NAMALWA (cell line): ENCODE data around the gene TRMT10C.
"Not testable (repeated sequence)": the region's sequence is repeated elsewhere in the genome, so short reads cannot be mapped to it uniquely, and the experiment has no call there.

Experiments used
- DNase-seq: peaks from one replicate; pipeline ENCODE4 v3.0.0-alpha.2; 2015; ENCODE audit warnings: low spot score

Gene TRMT10C

DNA sequence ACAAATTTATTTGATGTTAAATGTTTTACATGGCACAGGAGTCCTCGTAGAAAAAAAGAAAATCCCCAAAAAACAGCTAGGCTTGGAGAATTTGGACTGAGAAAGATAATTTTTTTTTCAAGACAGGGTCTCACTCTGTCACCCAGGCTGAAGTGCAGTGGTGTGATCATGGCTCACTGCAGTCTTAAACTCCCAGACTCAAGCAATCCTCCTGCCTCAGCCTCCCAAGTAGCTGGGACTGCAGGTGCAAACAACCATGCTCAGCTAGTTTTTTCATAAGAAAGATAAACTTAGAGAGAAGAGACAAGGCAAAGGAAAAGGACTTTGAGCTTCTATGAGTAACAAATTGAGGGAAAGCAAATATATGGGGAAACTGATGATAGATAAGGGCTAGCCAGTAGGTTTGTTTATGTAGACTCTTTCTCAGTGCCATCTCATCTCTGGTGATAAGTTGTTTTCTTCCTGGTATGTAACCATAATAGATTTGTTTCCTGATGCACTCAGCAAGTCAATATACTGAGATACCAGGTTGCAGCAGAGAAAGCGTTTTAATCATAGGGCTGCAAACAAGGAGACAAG, 13.1 kb upstream of the TRMT10C start:
- no peak for DNase-seq

- DNase-seq: no peak
Observed at GRCh38 chr3:101549473-101549872, 12.2 kb upstream of the TRMT10C start.

GRCh38 chr3:101551359-101552081, 10.1 kb upstream of the TRMT10C start:
- not testable (repeated sequence) for DNase-seq

DNA sequence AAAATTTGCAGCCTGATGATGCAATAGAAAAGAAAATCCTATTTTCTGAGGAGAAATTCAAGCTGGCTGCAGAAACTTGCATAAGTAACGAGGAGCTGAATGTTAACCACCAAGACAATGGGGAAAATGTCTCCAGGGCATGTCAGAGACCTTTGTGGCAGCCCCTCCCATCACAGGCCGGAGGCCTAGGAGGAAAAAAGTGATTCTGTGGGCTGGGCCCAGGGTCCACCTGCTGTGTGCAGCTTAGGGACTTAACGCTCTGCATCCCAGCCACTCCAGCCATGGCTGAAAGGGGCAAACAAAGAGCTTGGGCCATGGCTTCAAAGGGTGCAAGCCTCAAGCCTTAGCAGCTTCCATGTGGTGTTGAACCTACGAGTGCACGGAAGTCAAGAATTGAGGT, 8.3 kb upstream of the TRMT10C start:
- not testable (repeated sequence) for DNase-seq

DNA sequence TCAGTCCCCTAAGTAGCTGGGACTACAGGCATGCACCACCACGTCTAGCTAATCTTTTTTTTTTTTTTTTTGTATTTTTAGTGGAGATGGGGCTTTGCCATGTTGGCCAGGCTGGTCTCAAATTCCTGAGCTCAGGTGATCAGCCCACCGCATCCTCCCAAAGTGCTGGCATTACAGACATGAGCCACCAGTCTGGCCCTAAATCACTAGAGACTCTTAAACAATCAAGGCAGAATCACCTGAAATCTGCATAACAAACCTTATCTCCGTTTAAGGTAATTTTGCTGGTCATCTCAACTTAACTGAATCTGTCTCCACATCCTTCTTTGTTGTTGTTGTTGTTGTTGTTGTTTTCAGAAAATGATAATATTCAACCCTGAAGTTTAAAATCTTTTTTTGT, 5.6 kb upstream of the TRMT10C start:
- DNase-seq: no peak

DNA sequence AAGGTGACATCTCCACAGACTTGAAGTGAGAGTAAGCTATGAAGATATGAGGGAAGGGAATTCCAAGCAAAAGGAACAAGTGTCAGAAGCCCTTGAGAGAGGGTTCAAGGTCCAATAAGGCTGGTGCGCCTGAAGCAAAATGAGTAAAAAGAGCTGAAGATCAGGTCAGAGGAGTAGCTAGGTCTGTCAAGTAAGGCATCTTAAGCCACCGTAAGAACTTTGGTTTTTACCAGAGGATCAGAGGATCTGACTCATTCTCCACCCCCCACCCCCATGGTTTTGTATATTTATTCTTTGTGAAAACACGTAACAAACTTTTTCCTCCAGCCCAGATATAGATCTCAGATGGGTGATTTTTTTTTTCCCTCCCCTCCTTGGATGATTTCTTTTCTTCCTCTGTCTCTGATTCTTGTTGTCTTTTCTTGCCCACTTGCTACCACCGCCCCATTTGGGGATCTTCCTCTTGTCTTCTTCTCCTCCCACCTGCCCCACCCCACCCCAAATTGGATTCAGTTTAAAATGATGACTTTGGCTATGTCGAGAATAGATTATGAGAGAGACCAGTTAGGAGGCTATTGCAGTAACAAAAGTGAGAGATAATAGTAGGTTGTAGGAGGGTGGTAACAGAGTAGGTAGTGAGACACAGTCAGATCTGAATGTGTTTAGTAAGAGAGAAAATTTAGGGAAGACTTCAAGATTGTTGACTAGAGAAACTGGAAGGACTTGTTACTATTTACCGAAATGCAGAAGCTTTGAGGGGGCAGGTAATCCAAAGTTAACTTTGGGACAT, 6.1 kb downstream of the TRMT10C start:
- DNase-seq: no peak

DNA sequence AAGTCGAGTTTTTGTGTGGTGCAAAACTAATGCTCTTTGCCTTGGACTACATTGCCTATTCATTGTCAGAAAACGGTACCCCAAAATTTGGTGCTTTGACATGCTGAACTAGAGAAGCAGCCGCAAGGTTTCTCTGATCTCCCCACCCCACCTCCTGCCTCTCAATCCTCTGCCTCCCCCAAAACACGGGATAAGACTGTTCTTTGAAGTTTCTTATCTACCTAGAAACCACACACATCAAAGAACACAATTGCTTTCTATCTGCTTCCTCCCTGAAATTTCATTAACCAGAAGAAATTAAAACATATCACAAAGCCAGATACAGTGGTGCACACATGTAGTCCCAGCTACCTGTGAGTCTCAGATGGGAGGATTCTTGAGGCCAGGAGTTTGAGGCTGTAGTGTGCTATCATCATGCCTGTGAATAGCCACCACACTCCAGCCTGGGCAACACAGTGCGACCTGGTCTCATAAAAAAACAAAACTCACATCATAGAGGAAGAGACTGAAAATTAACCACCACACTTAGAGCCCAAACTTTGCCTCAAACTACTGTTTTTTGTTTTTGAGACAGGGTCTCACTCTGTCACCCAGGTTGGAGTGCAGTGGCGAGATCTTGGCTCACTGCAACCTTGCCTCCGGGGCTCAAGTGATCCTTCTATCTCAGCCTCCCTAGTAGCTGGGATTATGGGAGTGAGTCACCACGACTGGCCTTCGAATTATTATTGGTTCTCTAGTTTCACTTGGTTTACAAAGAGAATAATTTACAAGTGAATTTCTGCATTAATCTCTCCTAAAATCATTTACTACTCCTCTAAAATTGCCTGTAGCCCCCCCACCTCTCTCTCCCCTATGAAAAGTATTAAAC, 9.6 kb downstream of the TRMT10C start:
- no peak for DNase-seq

DNA sequence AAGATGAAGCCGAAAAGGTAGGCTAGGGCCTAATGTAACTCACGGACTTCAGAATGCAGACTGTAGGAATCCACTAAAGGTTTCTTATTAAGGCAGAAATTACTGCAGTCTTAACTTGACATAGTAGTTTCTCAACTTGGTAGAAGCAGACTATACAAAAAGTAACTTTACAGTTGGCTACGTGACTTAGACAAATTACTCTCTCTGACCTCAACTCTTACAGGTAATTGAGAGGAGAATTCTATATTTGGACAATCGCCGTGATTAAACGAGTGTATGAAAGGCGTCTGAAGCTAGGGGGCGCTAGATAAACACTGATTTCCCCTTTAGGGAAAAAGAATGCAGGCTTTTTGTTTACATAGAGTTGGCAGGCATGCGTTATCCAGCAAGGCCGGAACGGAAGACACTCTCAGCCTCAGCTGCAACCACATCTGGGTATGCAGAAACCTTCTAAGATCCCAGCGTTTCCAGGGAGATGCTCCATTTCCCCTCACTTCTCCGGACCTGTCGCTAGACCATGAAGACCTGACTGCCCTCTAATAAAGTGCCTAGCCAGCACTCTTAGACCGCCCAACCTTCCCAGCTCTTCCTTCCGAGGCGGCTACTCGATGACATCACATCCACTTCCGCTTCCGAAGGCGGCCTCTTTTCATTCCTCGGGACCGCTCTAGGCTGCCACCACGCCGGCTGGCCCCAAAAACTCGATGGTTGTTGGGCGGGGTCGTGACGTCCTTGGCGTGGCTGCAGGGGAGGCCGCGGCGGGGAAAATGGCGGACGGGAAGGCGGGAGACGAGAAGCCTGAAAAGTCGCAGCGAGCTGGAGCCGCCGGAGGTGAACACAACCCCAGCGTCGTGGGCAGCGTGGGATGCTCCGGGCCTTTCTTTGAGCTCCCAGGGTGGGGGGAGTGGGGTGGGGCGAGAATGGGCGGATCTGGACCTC, 12.1 kb downstream of the TRMT10C start, which contains the start of gene PCNP:
Gene PCNP (plus strand): TSS at position 732 of the 939 bp plus-strand sequence. CDS start 36 bp downstream, at position 768.
- peak; percentile 99 for DNase-seq

DNA sequence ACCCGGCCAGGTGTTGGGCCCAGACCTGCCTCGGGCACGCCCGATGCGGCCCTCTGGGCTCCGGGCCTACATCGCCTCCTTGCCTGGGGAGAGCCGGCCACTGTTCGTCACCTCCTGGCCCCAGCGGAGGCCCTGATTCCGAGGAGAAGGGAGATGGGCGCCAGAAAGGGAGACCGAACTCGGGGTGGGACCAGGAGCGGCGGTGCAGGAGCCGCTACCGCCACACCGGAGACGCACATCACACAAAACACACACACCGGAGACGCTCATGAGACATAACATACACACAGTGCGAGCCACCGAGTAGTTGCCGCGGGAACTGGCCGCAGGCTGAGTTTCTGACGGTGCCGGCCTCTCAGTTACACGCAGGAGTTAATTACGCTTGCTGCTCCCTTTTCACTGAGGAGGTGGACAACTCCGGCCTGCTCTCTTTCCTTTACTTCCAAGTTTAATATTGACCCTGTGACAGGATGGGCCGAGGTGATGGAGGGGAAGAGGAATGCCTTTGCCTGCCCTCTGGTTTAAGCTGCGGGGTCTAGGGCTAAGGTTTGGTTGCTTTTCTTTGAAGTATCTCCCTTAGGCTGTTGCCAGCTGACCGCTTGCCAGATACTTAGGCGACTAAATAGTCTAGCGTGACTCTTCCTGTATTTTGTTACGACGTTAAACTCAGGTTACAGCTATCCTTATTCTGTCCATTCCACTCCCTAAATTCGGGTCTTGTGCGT, 12.9 kb downstream of the TRMT10C start:
- peak; percentile 69 for DNase-seq

- DNase-seq: peak; percentile 29
Observed at GRCh38 chr3:101577286-101577685, 15.6 kb downstream of the TRMT10C start.

DNA sequence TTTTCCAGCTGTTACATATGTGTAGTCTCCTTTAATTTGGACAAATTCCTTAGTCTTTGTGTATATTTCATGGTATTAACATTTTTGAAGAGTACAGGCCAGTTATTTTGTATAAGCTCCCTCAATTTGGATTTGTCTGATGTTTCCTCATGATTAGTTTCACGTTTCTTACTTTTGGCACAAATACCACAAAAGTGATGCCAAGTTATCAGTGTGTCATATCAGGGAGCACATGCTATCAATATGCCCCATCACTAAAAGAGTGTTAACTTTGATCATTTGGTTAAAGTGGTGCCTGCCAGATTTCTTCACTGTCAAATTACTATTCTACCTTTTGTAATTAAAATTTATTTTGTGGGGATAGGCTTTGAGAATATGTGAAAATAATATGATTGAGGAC, 26.9 kb downstream of the TRMT10C start:
- DNase-seq: no peak

GRCh38 chr3:101591071-101591470, 29.4 kb downstream of the TRMT10C start:
- no peak for DNase-seq

- DNase-seq: no peak
Observed at GRCh38 chr3:101602731-101603130, 41.1 kb downstream of the TRMT10C start.

- no peak for DNase-seq
Observed at GRCh38 chr3:101603184-101603583, 41.5 kb downstream of the TRMT10C start.

DNA sequence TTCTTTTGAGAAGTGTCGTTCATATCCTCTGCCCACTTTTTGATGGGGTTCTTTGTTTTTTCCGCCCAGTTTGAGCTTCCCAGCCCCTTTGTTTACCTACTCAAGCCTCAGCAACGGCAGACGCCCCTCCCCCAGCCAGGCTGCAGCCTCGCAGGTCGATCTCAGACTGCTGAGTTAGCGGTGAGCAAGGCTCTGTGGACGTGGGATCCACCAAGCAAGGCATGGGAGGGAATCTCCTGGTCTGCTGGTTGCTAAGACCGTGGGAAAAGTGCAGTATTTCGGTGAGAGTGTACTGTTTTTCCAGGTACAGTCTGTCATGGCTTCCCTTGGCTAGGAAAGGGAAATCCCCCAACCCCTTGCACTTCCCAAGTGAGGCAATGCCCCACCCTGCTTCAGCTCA, 43.7 kb downstream of the TRMT10C start:
- DNase-seq: not testable (repeated sequence)

DNA sequence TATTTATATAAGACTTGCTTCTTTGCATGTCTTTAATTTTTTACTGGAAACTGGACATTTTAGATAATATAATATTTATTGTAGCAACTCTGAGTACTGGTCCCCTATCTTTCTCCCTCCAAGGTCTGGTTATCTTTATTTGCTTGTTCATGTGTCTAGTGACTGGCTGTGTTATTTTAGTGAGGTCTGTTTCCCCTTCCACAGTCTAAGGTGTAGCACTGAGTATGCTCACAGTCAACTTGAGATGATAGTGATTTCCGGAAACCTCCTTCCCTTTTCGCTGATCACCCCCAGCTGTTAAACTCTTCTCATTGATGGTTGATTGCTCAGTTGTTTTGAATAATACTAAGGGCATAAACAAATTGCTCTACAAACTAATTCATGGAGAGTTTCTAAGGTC, 49.4 kb downstream of the TRMT10C start:
- no peak for DNase-seq

DNA sequence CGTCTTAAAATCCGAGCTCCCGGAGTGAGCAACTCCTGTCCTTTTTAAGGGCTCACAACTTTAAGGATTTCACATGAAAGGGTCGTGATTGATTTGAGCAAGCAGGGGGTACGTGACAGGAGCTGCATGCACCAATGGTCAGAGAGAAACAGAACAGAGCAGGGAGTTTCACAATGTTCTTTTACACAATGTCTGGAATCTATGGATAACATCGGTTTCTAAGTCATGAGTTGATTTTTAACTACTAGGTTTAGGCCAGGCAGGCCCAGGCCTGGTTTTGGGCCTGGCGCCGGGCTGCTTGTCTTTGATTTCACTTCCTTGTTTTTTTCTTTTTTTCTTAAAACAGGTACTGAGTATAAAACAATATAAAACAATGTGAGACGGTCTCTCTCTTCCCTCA, 51.3 kb downstream of the TRMT10C start:
- not testable (repeated sequence) for DNase-seq

DNA sequence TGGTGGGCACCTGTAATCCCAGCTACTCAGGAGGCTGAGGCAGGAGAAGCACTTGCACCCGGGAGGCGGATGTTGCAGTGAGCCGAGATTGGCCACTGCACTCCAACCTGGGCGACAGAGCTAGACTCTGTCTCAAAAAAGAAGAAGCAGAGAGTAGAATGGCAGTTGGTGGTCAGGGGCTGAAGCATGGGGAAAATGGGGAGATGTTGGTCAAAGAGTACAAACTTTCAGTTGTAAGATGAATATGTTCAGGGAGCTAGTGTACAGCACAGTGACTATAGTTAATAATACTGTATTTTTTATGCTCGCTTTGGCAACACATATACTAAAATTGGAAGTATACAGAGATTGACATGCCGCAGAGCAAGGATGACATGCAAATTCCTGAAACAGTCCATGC, 53.9 kb downstream of the TRMT10C start:
- DNase-seq: no peak
